ENCODE results near the gene NBPF8.
"Not testable (repeated sequence)": the region's sequence is repeated elsewhere in the genome, so short reads cannot be mapped to it uniquely, and the experiment has no call there.

The NBPF8 gene

GRCh38 chr1:120414911-120415480 lies at the start of gene NBPF8:
NBPF8 (plus strand) TSS chr1:120415035; CDS start chr1:120436523, 21,488 bp downstream.
- peak; percentile 45 for DNase-seq (ENCODE audit: low read depth)

DNA sequence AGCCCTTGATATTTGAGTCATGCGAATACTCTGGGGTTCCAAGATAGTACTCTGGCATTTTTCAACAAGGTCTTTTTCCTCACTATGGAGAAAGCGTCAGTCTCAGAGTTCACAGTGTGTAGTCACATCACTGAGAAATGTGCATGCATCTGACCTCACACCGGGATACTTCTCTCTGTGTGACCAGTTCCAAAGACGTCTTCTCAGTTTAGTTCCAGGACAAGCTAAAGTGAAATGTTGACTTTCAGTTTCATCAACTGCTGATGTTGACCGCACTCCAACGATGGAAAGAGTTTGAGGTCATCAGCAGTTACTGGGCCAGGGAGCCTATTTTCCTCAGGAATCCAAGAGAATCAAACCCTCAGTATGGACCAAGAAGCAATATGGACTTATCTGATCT lies 47.1 kb upstream of the NBPF8 start:
- DNase-seq (ENCODE audit: low read depth), result not testable (repeated sequence)

DNA sequence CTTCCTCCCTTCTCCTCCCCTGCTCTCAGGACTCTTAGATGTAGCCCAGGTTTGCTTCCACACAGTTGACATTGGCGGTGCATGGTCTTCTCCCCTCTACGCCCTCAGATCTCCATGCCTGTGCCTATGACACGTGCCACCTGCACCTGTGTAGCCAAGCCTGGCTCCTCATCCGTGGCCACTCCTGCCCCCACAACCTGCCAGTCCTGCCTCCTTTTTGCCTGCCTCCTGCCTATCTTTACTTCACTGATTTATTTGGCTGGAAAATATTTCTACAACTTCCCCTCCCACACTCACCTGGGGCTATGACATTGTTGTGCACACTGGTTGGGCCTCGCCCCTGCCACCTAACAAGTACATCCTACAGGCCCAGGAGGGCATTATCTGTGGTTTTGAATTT lies 28.2 kb upstream of the NBPF8 start:
- DNase-seq (ENCODE audit: low read depth), result not testable (repeated sequence)

GRCh38 chr1:120388597-120389126 lies 26.2 kb upstream of the NBPF8 start:
- not testable (repeated sequence) for DNase-seq (ENCODE audit: low read depth)

GRCh38 chr1:120391365-120391764 lies 23.5 kb upstream of the NBPF8 start:
- not testable (repeated sequence) for DNase-seq (ENCODE audit: low read depth)

- not testable (repeated sequence) for DNase-seq (ENCODE audit: low read depth)
Measured at GRCh38 chr1:120393316-120394232, 21.3 kb upstream of the NBPF8 start.

DNA sequence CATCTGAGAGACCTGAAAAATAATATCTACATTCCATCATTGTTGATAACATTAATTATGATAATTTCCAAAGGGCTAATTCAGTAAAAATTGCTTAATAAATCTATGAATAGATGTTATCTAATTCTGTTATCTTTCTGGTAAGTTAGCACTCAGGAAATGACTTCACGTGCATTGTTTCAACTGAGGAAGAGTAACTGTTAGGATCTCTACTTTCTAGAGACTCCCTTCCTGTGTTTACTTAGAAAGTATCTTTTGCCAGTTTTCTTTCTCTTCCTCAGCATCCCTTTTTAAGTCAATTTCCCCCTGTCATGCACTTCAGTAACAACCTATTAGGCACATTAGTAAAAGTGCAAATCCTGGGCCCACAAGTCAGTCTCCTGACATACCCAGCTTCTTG lies 9.5 kb upstream of the NBPF8 start:
- DNase-seq (ENCODE audit: low read depth), result not testable (repeated sequence)

DNA sequence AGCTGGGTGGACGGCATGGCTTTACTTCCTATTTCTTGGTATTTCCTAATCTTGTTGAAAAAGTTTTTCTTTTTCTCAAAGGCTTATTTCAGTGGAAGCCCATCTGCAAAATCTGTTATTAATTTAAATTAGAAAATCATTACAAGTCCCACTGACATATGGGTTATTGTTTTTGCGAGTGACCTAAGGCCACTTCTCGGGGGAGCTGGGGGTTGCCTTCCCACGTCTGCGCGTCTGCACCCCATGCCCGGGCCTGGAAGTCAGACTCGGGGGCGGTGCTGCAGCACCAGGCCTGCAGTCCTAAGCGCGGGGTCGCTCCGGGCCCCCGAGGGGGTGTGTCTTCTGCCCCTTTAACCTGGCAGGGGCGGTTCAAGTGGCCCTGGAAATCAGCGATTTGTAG lies 384 bp upstream of the NBPF8 start:
- DNase-seq (ENCODE audit: low read depth), result not testable (repeated sequence)

DNA sequence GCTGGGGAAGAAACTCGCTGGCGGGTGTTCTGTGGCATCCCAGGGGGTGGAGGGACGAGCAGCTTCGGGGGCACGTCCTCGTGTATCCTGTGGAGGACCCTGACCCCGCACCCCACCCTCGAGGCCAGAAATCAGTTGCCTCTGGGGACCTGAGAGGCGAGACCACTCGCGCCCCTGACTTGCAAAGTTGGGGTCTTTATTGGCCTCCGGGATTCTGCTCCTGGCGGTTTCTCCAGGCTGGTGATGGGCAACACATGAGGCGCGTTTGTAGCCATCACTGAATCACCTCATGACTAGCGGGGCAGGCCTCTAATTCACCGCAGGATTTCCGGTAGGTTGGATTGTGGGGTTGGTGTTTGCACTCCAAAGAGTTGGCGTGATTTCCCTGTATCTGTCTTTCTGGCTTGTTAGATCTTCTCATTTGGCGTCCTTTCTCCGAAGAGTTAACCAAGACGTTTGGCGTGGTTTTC lies 692 bp downstream of the NBPF8 start:
- DNase-seq (ENCODE audit: low read depth), result peak; percentile 6

DNA sequence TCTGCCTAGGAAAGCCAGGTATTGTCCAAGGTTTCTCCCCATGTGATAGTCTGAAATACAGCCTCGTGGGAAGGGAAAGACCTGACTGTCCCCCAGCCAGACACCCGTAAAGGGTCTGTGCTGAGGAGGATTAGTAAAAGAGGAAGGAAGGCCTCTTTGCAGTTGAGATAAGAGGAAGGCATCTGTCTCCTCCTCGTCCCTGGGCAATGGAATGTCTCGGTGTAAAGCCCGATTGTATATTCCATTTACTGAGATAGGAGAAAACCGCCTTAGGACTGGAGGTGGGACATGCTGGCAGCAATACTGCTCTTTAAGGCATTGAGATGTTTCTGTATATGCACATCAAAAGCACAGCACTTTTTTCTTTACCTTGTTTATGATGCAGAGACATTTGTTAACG lies 10.2 kb downstream of the NBPF8 start:
- DNase-seq (ENCODE audit: low read depth), result not testable (repeated sequence)

GRCh38 chr1:120431626-120432025 lies 16.8 kb downstream of the NBPF8 start:
- DNase-seq (ENCODE audit: low read depth), result not testable (repeated sequence)

DNA sequence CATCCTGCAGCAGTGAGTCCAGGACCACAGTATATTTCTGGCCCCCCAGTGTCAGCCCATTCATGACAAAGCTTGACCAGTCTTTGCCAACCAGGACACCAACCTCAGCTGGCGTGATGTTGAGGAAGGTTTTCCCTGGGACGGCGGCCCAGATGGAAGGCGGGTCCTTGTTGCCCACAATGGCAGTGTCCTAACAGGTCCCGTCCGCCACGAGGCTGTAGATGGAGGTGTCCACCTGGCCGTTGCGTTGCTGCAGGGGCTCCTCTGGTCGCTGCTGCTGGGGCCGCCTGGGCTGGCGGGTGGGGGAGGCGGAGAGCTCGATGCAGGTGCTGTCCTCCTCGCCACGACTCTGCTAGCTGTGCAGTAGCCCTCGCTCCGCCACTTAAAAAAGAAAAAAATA lies 19.0 kb downstream of the NBPF8 start:
- DNase-seq (ENCODE audit: low read depth), result not testable (repeated sequence)

DNA sequence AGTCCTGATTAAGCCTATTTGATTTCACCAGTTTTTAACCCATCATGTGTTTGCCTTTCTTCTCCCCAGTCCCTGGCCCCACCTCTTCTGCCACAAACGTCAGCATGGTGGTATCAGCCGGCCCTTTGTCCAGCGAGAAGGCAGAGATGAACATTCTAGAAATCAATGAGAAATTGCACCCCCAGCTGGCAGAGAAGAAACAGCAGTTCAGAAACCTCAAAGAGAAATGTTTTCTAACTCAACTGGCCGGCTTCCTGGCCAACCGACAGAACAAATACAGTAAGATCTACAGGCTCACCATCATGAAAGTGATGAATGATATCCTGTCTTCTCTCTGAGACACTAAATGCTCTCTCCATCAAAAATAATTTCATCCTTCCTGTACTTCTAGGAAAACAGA lies 34.3 kb downstream of the NBPF8 start:
- DNase-seq (ENCODE audit: low read depth), result not testable (repeated sequence)

Measured in stimulated activated CD8-positive, alpha-beta memory T cell treated with anti-CD3 and anti-CD28 coated beads, Interleukin-12 subunit alpha, Interleukin-12 subunit beta, amount 100 ng/mL, for 1 hour (primary cell).